ENCODE data around the gene PFKL.
"Not testable (repeated sequence)": the region's sequence is repeated elsewhere in the genome, so short reads cannot be mapped to it uniquely, and the experiment has no call there.

GRCh38 chr21:44342981-44343380 lies 43.1 kb downstream of the PFKL start:
- not testable (repeated sequence) for TF ChIP-seq CTCF, POLR2A (IDR thresholded peaks at IDR 0.05)

Data from tibial nerve (tissue), 3 donors.